T-helper 1 cell treated with Interleukin-12 subunit alpha and Interleukin-12 subunit beta and Interleukin-4 antibody, amounts not matched to agents 30 μg/mL and 1 μg/mL, for 36 hours (primary cell): Measurements from ENCODE around the gene SCN11A.
"Not testable (repeated sequence)": the region's sequence is repeated elsewhere in the genome, so short reads cannot be mapped to it uniquely, and the experiment has no call there.

Source experiments
- H3K27ac Mint-ChIP-seq: one replicate; pipeline ENCODE4 v1.8.0; 2021; ENCODE audit warnings: mild to moderate bottlenecking, mixed read lengths
- H3K27me3 Mint-ChIP-seq: one replicate; pipeline ENCODE4 v1.8.0; 2021; ENCODE audit warnings: low read depth, mixed read lengths
- H3K36me3 Mint-ChIP-seq: one replicate; pipeline ENCODE4 v1.8.0; 2021; ENCODE audit warnings: low read depth, mixed read lengths
- H3K4me1 Mint-ChIP-seq: one replicate; pipeline ENCODE4 v1.8.0; 2021; ENCODE audit warnings: low read depth, mixed read lengths
- H3K4me3 Mint-ChIP-seq: one replicate; pipeline ENCODE4 v1.8.0; 2021; ENCODE audit warnings: mild to moderate bottlenecking, moderate library complexity, mixed read lengths
- H3K9me3 Mint-ChIP-seq: one replicate; pipeline ENCODE4 v1.8.0; 2021; ENCODE audit warnings: mixed read lengths

The SCN11A gene

GRCh38 chr3:39086144-39086543 lies 34.4 kb upstream of the SCN11A start:
- Mint-ChIP-seq H3K4me3 (no peak overlapping the region), H3K27ac (no peak overlapping the region), H3K27me3 (no peaks in the 10 kb centered on the region), H3K4me1 (peaks cover 12% of the 10 kb centered on the region), H3K9me3 (no peaks in the 10 kb centered on the region), H3K36me3 (peaks cover 39% of the 10 kb centered on the region)

- Mint-ChIP-seq H3K36me3 (peaks cover 43% of the 10 kb centered on the region), H3K4me3 (no peak overlapping the region), H3K4me1 (peaks cover 25% of the 10 kb centered on the region), H3K27ac (no peak overlapping the region), H3K9me3 (no peaks in the 10 kb centered on the region), H3K27me3 (no peaks in the 10 kb centered on the region)
Measured at GRCh38 chr3:39082666-39083313, 31.0 kb upstream of the SCN11A start.

GRCh38 chr3:39080026-39080425 lies 28.3 kb upstream of the SCN11A start:
- Mint-ChIP-seq H3K27ac (no peak overlapping the region), H3K36me3 (peaks cover 51% of the 10 kb centered on the region), H3K4me1 (peaks cover 32% of the 10 kb centered on the region)

GRCh38 chr3:39079530-39079929 lies 27.8 kb upstream of the SCN11A start:
- peaks cover 33% of the 10 kb centered on the region for H3K4me1 Mint-ChIP-seq
- no peak overlapping the region for H3K4me3 Mint-ChIP-seq
- H3K36me3 Mint-ChIP-seq = peaks cover 56% of the 10 kb centered on the region
- H3K9me3 Mint-ChIP-seq = no peaks in the 10 kb centered on the region
- H3K27ac Mint-ChIP-seq = no peak overlapping the region
- H3K27me3 Mint-ChIP-seq = no peaks in the 10 kb centered on the region

More at GRCh38 chr3:39080026-39080425, 28.3 kb upstream of the SCN11A start:
- Mint-ChIP-seq H3K4me3 (no peak overlapping the region), H3K9me3 (no peaks in the 10 kb centered on the region), H3K27me3 (no peaks in the 10 kb centered on the region)

- peaks cover 21% of the 10 kb centered on the region for H3K4me1 Mint-ChIP-seq
- H3K27ac Mint-ChIP-seq = no peak overlapping the region
- H3K36me3 Mint-ChIP-seq = peaks cover 59% of the 10 kb centered on the region
- H3K27me3 Mint-ChIP-seq = no peaks in the 10 kb centered on the region
- H3K4me3 Mint-ChIP-seq = peak overlapping the region; percentile 6
- no peaks in the 10 kb centered on the region for H3K9me3 Mint-ChIP-seq
Measured at GRCh38 chr3:39075910-39076309, 24.2 kb upstream of the SCN11A start.

GRCh38 chr3:39068556-39068955 lies 16.8 kb upstream of the SCN11A start:
- H3K27me3 Mint-ChIP-seq = no peaks in the 10 kb centered on the region
- no peak overlapping the region for H3K27ac Mint-ChIP-seq
- peaks cover 35% of the 10 kb centered on the region for H3K36me3 Mint-ChIP-seq
- H3K4me1 Mint-ChIP-seq = peaks cover 4% of the 10 kb centered on the region
- H3K9me3 Mint-ChIP-seq = no peaks in the 10 kb centered on the region
- no peak overlapping the region for H3K4me3 Mint-ChIP-seq

- Mint-ChIP-seq H3K4me1 (peaks cover 4% of the 10 kb centered on the region), H3K27ac (no peak overlapping the region), H3K9me3 (no peaks in the 10 kb centered on the region), H3K27me3 (no peaks in the 10 kb centered on the region), H3K4me3 (no peak overlapping the region), H3K36me3 (peaks cover 27% of the 10 kb centered on the region)
Measured at GRCh38 chr3:39067286-39067685, 15.5 kb upstream of the SCN11A start.

- peaks cover 20% of the 10 kb centered on the region for H3K36me3 Mint-ChIP-seq
Measured at GRCh38 chr3:39065197-39065596, 13.5 kb upstream of the SCN11A start.

GRCh38 chr3:39064646-39065045 lies 12.9 kb upstream of the SCN11A start:
- peaks cover 6% of the 10 kb centered on the region for H3K4me1 Mint-ChIP-seq
- H3K4me3 Mint-ChIP-seq = no peak overlapping the region
- no peaks in the 10 kb centered on the region for H3K27me3 Mint-ChIP-seq
- H3K9me3 Mint-ChIP-seq = no peaks in the 10 kb centered on the region
- H3K27ac Mint-ChIP-seq = no peak overlapping the region
- peaks cover 18% of the 10 kb centered on the region for H3K36me3 Mint-ChIP-seq

More at GRCh38 chr3:39065197-39065596, 13.5 kb upstream of the SCN11A start:
- Mint-ChIP-seq H3K27me3 (no peaks in the 10 kb centered on the region), H3K4me3 (no peak overlapping the region), H3K9me3 (no peaks in the 10 kb centered on the region), H3K27ac (no peak overlapping the region), H3K4me1 (peaks cover 6% of the 10 kb centered on the region)

- no peak overlapping the region for H3K27ac Mint-ChIP-seq
- no peaks in the 10 kb centered on the region for H3K27me3 Mint-ChIP-seq
- no peaks in the 10 kb centered on the region for H3K9me3 Mint-ChIP-seq
- peaks cover 10% of the 10 kb centered on the region for H3K4me1 Mint-ChIP-seq
- no peak overlapping the region for H3K4me3 Mint-ChIP-seq
- H3K36me3 Mint-ChIP-seq = peaks cover 18% of the 10 kb centered on the region
Measured at GRCh38 chr3:39063143-39063542, 11.4 kb upstream of the SCN11A start.

- peaks cover 15% of the 10 kb centered on the region for H3K36me3 Mint-ChIP-seq
- H3K4me3 Mint-ChIP-seq = no peak overlapping the region
- H3K9me3 Mint-ChIP-seq = no peaks in the 10 kb centered on the region
- no peak overlapping the region for H3K27ac Mint-ChIP-seq
- H3K27me3 Mint-ChIP-seq = no peaks in the 10 kb centered on the region
- peaks cover 10% of the 10 kb centered on the region for H3K4me1 Mint-ChIP-seq
Measured at GRCh38 chr3:39062180-39062579, 10.4 kb upstream of the SCN11A start.

- not testable (repeated sequence) for H3K27me3 Mint-ChIP-seq, H3K4me3 Mint-ChIP-seq, H3K9me3 Mint-ChIP-seq, H3K36me3 Mint-ChIP-seq, H3K27ac Mint-ChIP-seq
- peaks cover 11% of the 10 kb centered on the region for H3K4me1 Mint-ChIP-seq
Measured at GRCh38 chr3:39061228-39061627, 9.5 kb upstream of the SCN11A start.

- H3K27ac Mint-ChIP-seq = no peak overlapping the region
- peaks cover 15% of the 10 kb centered on the region for H3K4me1 Mint-ChIP-seq
- no peaks in the 10 kb centered on the region for H3K9me3 Mint-ChIP-seq
- H3K4me3 Mint-ChIP-seq = no peak overlapping the region
- no peaks in the 10 kb centered on the region for H3K27me3 Mint-ChIP-seq
- H3K36me3 Mint-ChIP-seq = peaks cover 6% of the 10 kb centered on the region
Measured at GRCh38 chr3:39056151-39056550, 4.4 kb upstream of the SCN11A start.

- no peaks in the 10 kb centered on the region for H3K27me3 Mint-ChIP-seq
- H3K36me3 Mint-ChIP-seq = peaks cover 6% of the 10 kb centered on the region
- H3K27ac Mint-ChIP-seq = no peak overlapping the region
- no peaks in the 10 kb centered on the region for H3K9me3 Mint-ChIP-seq
- peaks cover 12% of the 10 kb centered on the region for H3K4me1 Mint-ChIP-seq
- no peak overlapping the region for H3K4me3 Mint-ChIP-seq
Measured at GRCh38 chr3:39053696-39054095, 2.0 kb upstream of the SCN11A start.

- H3K4me1 Mint-ChIP-seq = peaks cover 12% of the 10 kb centered on the region
- peaks cover 3% of the 10 kb centered on the region for H3K27me3 Mint-ChIP-seq
- peaks cover 4% of the 10 kb centered on the region for H3K36me3 Mint-ChIP-seq
- no peaks in the 10 kb centered on the region for H3K9me3 Mint-ChIP-seq
- peak overlapping the region; percentile 86 for H3K4me3 Mint-ChIP-seq
- H3K27ac Mint-ChIP-seq = peak overlapping the region; percentile 95
Measured at GRCh38 chr3:39052583-39052982, 839 bp upstream of the SCN11A start.

GRCh38 chr3:39050029-39050428 lies 1.7 kb downstream of the SCN11A start:
- H3K9me3 Mint-ChIP-seq = no peaks in the 10 kb centered on the region
- peaks cover 11% of the 10 kb centered on the region for H3K27me3 Mint-ChIP-seq
- peaks cover 4% of the 10 kb centered on the region for H3K36me3 Mint-ChIP-seq
- H3K4me1 Mint-ChIP-seq = peaks cover 10% of the 10 kb centered on the region
- H3K4me3 Mint-ChIP-seq = no peak overlapping the region
- H3K27ac Mint-ChIP-seq = no peak overlapping the region
